Measurements from ENCODE around the gene FRYL. TPM values are rescaled to one million over a fixed set of nuclear protein-coding genes. Genes with fewer than 3 reads are reported as not detected.
A peak's percentile ranks its signal among the peaks of the same experiment; 100 is the strongest.
"Not testable (repeated sequence)": the region's sequence is repeated elsewhere in the genome, so short reads cannot be mapped to it uniquely, and the experiment has no call there.

Gene FRYL
- polyA plus RNA-seq (2013): 14.9 and 15.0 TPM in 2 replicates

GRCh38 chr4:48779998-48780864 lies at the start of gene FRYL:
Gene FRYL (minus strand): TSS chr4:48780279. CDS start chr4:48634410, 145,869 bp downstream.
- peak within 1 kb of the TSS; percentile 90 for H4K8ac ChIP-seq (ENCODE audit: low read depth, low read length)
- H3K27me3 ChIP-seq (ENCODE audit: insufficient read depth, low read length): no peaks in the 10 kb centered on the region
- peak within 1 kb of the TSS; percentile 90 for H3K4me2 ChIP-seq (ENCODE audit: low read length)
- peak within 1 kb of the TSS; percentile 94 for H2BK120ac ChIP-seq (ENCODE audit: insufficient read depth, low read length, poor library complexity)
- peak within 1 kb of the TSS; percentile 90 for H3K14ac ChIP-seq (ENCODE audit: low read length)
- peaks cover 11% of the 10 kb centered on the region for H3K79me2 ChIP-seq (ENCODE audit: control insufficient read depth, insufficient read depth, low read length, poor library complexity)
- peak within 1 kb of the TSS; percentile 54 for H2AK5ac ChIP-seq (ENCODE audit: low read length)
- H3K18ac ChIP-seq (ENCODE audit: low read length): peak within 1 kb of the TSS; percentile 95
- peak within 1 kb of the TSS; percentile 95 for H3K4me3 ChIP-seq (ENCODE audit: low read depth, low read length)
- H3K4ac ChIP-seq (ENCODE audit: low read depth, low read length): peak within 1 kb of the TSS; percentile 90
- no peaks in the 10 kb centered on the region for H3K9me3 ChIP-seq (ENCODE audit: insufficient read depth, low read depth, low read length)
- H2AFZ ChIP-seq (ENCODE audit: insufficient read depth, low read length, poor library complexity): peak within 1 kb of the TSS; percentile 82
- peak within 1 kb of the TSS; percentile 45 for H2BK12ac ChIP-seq (ENCODE audit: low read length)
- H4K12ac ChIP-seq (ENCODE audit: low read depth, low read length): peak within 1 kb of the TSS; percentile 83
- peak within 1 kb of the TSS; percentile 92 for H3K9ac ChIP-seq (ENCODE audit: low read length)
- H3K27ac ChIP-seq (ENCODE audit: low read depth, low read length): peak within 1 kb of the TSS; percentile 92
- peak within 1 kb of the TSS; percentile 80 for H2BK5ac ChIP-seq (ENCODE audit: low read depth, low read length, poor library complexity)
- peak; percentile 100 for DNase-seq
- H4K91ac ChIP-seq (ENCODE audit: low read depth, low read length): peak within 1 kb of the TSS; percentile 81
- peaks cover 3 to 9% of the 10 kb centered on the region in 2 experiments for H3K4me1 ChIP-seq (ENCODE audit: control insufficient read depth in 1 of 2, insufficient read depth in 2 of 2, low read length in 2 of 2)
- H3K79me1 ChIP-seq (ENCODE audit: low read length): peaks cover 14% of the 10 kb centered on the region
- H3K36me3 ChIP-seq (ENCODE audit: control insufficient read depth in 1 of 2, insufficient read depth in 2 of 2, low read length in 2 of 2): no peaks in the 10 kb centered on the region
- H3K23ac ChIP-seq (ENCODE audit: low read length): no peak within 1 kb of the TSS
- no CpG with 5 or more reads among the region's 51 CpGs for WGBS (ENCODE audit: extremely low coverage, insufficient coverage, insufficient read length)

GRCh38 chr4:48827622-48828021 lies 47.5 kb upstream of the FRYL start:
- H3K79me2 ChIP-seq (ENCODE audit: control insufficient read depth, insufficient read depth, low read length, poor library complexity): peaks cover 5% of the 10 kb centered on the region
- H3K27me3 ChIP-seq (ENCODE audit: insufficient read depth, low read length): no peaks in the 10 kb centered on the region
- no peak overlapping the region for H3K4me2 ChIP-seq (ENCODE audit: low read length)
- H3K27ac ChIP-seq (ENCODE audit: low read depth, low read length): no peak overlapping the region
- H3K23ac ChIP-seq (ENCODE audit: low read length): no peak overlapping the region
- no peak overlapping the region for H4K91ac ChIP-seq (ENCODE audit: low read depth, low read length)
- H2BK5ac ChIP-seq (ENCODE audit: low read depth, low read length, poor library complexity): no peak overlapping the region
- no peaks in the 10 kb centered on the region for H3K36me3 ChIP-seq (ENCODE audit: control insufficient read depth in 1 of 2, insufficient read depth in 2 of 2, low read length in 2 of 2)
- H3K4me1 ChIP-seq (ENCODE audit: control insufficient read depth in 1 of 2, insufficient read depth in 2 of 2, low read length in 2 of 2): peaks cover 0 to 1% of the 10 kb centered on the region in 2 experiments
- H2AK5ac ChIP-seq (ENCODE audit: low read length): no peak overlapping the region
- H4K8ac ChIP-seq (ENCODE audit: low read depth, low read length): no peak overlapping the region
- peaks cover 1% of the 10 kb centered on the region for H3K9me3 ChIP-seq (ENCODE audit: insufficient read depth, low read depth, low read length)
- H3K4me3 ChIP-seq (ENCODE audit: low read depth, low read length): no peak overlapping the region
- peaks cover 6% of the 10 kb centered on the region for H3K79me1 ChIP-seq (ENCODE audit: low read length)
- WGBS (ENCODE audit: extremely low coverage, insufficient coverage, insufficient read length): no CpG with 5 or more reads among the region's 5 CpGs
- no peak overlapping the region for H2BK12ac ChIP-seq (ENCODE audit: low read length)
- H3K4ac ChIP-seq (ENCODE audit: low read depth, low read length): no peak overlapping the region
- no peak for DNase-seq
- H3K18ac ChIP-seq (ENCODE audit: low read length): no peak overlapping the region
- no peak overlapping the region for H4K12ac ChIP-seq (ENCODE audit: low read depth, low read length)
- no peak overlapping the region for H3K14ac ChIP-seq (ENCODE audit: low read length)
- no peak overlapping the region for H2BK120ac ChIP-seq (ENCODE audit: insufficient read depth, low read length, poor library complexity)
- no peak overlapping the region for H3K9ac ChIP-seq (ENCODE audit: low read length)
- no peak overlapping the region for H2AFZ ChIP-seq (ENCODE audit: insufficient read depth, low read length, poor library complexity)

DNA sequence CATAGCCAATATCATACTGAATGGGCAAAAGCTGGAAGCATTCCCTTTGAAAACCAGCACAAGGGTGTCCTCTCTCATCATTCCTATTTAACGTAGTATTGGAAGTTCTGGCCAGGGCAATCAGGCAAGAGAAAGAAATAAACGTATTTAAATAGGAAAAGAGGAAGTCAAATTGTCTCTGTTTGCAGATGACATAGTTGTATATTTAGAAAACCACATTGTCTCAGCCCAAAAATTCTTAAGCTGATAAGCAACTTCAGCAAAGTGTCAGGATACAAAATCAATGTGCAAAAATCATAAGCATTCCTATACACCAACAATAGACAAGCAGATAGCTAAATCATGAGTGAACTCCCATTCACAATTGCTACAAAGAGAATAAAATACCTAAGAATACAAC lies 41.4 kb upstream of the FRYL start:
- H3K18ac ChIP-seq (ENCODE audit: low read length); H3K4me3 ChIP-seq (ENCODE audit: low read depth, low read length); H3K27me3 ChIP-seq (ENCODE audit: insufficient read depth, low read length); H2BK120ac ChIP-seq (ENCODE audit: insufficient read depth, low read length, poor library complexity); H4K91ac ChIP-seq (ENCODE audit: low read depth, low read length); H3K4me2 ChIP-seq (ENCODE audit: low read length); H2BK12ac ChIP-seq (ENCODE audit: low read length); H3K27ac ChIP-seq (ENCODE audit: low read depth, low read length); H3K79me1 ChIP-seq (ENCODE audit: low read length); H4K8ac ChIP-seq (ENCODE audit: low read depth, low read length); H2AFZ ChIP-seq (ENCODE audit: insufficient read depth, low read length, poor library complexity); H3K4me1 ChIP-seq (ENCODE audit: control insufficient read depth in 1 of 2, insufficient read depth in 2 of 2, low read length in 2 of 2); H3K23ac ChIP-seq (ENCODE audit: low read length); H3K36me3 ChIP-seq (ENCODE audit: control insufficient read depth in 1 of 2, insufficient read depth in 2 of 2, low read length in 2 of 2); H3K4ac ChIP-seq (ENCODE audit: low read depth, low read length); H3K9ac ChIP-seq (ENCODE audit: low read length); H3K9me3 ChIP-seq (ENCODE audit: insufficient read depth, low read depth, low read length); H3K14ac ChIP-seq (ENCODE audit: low read length); H2AK5ac ChIP-seq (ENCODE audit: low read length); H4K12ac ChIP-seq (ENCODE audit: low read depth, low read length); H2BK5ac ChIP-seq (ENCODE audit: low read depth, low read length, poor library complexity); H3K79me2 ChIP-seq (ENCODE audit: control insufficient read depth, insufficient read depth, low read length, poor library complexity); DNase-seq: not testable (repeated sequence)
- no CpG with 5 or more reads among the region's 2 CpGs for WGBS (ENCODE audit: extremely low coverage, insufficient coverage, insufficient read length)

DNA sequence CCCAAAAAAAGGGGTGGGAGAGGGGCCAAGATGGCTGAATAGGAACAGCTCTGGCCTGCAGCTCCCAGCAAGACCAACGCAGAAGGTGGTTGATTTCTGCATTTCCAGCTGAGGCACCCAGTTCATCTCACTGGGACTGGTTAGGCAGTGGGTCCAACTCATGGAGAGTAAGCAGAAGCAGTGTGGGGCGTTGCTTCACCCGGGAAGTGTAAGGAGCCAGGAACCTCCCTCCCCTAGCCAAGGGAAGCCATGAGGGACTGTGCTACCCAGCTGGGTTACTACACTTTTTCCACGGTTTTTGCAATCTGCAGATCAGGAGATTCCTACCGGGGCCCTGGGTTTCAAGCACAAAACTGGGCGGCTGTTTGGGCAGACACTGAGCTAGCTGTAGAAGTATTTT lies 36.9 kb upstream of the FRYL start:
- H2BK12ac ChIP-seq (ENCODE audit: low read length): no peak overlapping the region
- no peak overlapping the region for H4K91ac ChIP-seq (ENCODE audit: low read depth, low read length)
- no peak overlapping the region for H3K4ac ChIP-seq (ENCODE audit: low read depth, low read length)
- no peak overlapping the region for H3K14ac ChIP-seq (ENCODE audit: low read length)
- H3K27ac ChIP-seq (ENCODE audit: low read depth, low read length): no peak overlapping the region
- no peak overlapping the region for H3K18ac ChIP-seq (ENCODE audit: low read length)
- no CpG with 5 or more reads among the region's 6 CpGs for WGBS (ENCODE audit: extremely low coverage, insufficient coverage, insufficient read length)
- no peak overlapping the region for H3K9ac ChIP-seq (ENCODE audit: low read length)
- no peak overlapping the region for H3K4me3 ChIP-seq (ENCODE audit: low read depth, low read length)
- H4K8ac ChIP-seq (ENCODE audit: low read depth, low read length): no peak overlapping the region
- no peak for DNase-seq
- no peaks in the 10 kb centered on the region for H3K79me1 ChIP-seq (ENCODE audit: low read length)
- H2AK5ac ChIP-seq (ENCODE audit: low read length): no peak overlapping the region
- H3K4me2 ChIP-seq (ENCODE audit: low read length): no peak overlapping the region
- no peaks in the 10 kb centered on the region for H3K9me3 ChIP-seq (ENCODE audit: insufficient read depth, low read depth, low read length)
- H4K12ac ChIP-seq (ENCODE audit: low read depth, low read length): no peak overlapping the region
- H3K23ac ChIP-seq (ENCODE audit: low read length): no peak overlapping the region
- H3K79me2 ChIP-seq (ENCODE audit: control insufficient read depth, insufficient read depth, low read length, poor library complexity): no peaks in the 10 kb centered on the region
- no peak overlapping the region for H2BK5ac ChIP-seq (ENCODE audit: low read depth, low read length, poor library complexity)
- no peak overlapping the region for H2AFZ ChIP-seq (ENCODE audit: insufficient read depth, low read length, poor library complexity)
- H2BK120ac ChIP-seq (ENCODE audit: insufficient read depth, low read length, poor library complexity): no peak overlapping the region
- no peaks in the 10 kb centered on the region for H3K4me1 ChIP-seq (ENCODE audit: control insufficient read depth in 1 of 2, insufficient read depth in 2 of 2, low read length in 2 of 2)
- no peaks in the 10 kb centered on the region for H3K27me3 ChIP-seq (ENCODE audit: insufficient read depth, low read length)
- H3K36me3 ChIP-seq (ENCODE audit: control insufficient read depth in 1 of 2, insufficient read depth in 2 of 2, low read length in 2 of 2): no peaks in the 10 kb centered on the region

All from trophoblast cell (in vitro differentiated cells and primary cell).